ENCODE measurements around the gene GABBR2. TPM values are rescaled to one million over a fixed set of nuclear protein-coding genes. Genes with fewer than 3 reads are reported as not detected.

Gene GABBR2
- total RNA-seq, 4 donors from 2014 or later = under 0.01 to 0.62 TPM; not detected in 2

DNA sequence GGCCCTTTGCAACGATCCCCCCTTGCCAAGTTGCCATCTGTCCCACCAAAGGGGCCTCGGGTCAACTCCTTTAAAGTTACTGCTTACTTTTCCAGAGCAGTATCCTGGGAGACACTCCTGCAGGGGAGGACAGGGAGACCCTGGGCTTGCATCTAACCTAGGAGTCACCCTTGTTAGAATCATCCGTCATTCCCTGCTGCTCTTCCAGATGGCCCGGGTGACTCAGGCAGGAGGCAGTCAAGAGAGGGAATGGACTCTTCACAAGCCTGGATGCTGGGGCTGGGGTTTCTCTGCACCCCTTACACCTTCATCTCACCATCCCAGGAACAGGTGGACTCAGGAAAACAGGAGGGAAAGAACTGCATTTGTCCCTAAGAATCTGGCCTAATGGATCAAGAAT is 175.6 kb downstream of the GABBR2 start:
- Histone ChIP-seq H3K27me3 (no peaks in the 10 kb centered on the region), H3K9me3 (no peaks in the 10 kb centered on the region), H3K4me3 (no peak overlapping the region), H3K4me1 (no peaks in the 10 kb centered on the region), H3K36me3 (no peaks in the 10 kb centered on the region), H3K27ac (no peak overlapping the region)
- TF ChIP-seq, protein P1, sequence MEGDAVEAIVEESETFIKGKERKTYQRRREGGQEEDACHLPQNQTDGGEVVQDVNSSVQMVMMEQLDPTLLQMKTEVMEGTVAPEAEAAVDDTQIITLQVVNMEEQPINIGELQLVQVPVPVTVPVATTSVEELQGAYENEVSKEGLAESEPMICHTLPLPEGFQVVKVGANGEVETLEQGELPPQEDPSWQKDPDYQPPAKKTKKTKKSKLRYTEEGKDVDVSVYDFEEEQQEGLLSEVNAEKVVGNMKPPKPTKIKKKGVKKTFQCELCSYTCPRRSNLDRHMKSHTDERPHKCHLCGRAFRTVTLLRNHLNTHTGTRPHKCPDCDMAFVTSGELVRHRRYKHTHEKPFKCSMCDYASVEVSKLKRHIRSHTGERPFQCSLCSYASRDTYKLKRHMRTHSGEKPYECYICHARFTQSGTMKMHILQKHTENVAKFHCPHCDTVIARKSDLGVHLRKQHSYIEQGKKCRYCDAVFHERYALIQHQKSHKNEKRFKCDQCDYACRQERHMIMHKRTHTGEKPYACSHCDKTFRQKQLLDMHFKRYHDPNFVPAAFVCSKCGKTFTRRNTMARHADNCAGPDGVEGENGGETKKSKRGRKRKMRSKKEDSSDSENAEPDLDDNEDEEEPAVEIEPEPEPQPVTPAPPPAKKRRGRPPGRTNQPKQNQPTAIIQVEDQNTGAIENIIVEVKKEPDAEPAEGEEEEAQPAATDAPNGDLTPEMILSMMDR (IDR thresholded peaks at IDR 0.05) = no peak
- no peak for TF ChIP-seq POLR2A (IDR thresholded peaks at IDR 0.05)
- intact Hi-C loops (cut with DNase I; ENCODE audit: low total_unique reads) = no loop called here
- no peak for DNase-seq

DNA sequence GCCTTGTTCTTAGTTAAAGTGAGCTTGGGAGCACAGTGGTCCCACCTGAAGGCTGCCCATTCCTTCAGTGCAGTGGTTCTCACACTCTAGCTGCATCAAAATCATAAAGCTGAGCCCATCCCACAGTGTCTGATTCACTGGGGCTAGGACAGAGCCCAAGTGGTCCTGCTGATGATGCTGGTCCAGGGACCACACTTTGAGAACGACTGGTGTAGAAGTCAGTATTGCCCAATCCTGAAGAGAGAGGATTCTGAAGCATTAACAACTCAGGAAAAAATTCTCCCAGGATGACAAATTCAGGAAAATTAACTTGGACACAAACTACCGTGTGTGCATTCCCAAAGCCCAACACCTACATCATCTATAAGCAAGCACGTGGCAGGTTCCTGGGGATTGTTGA is 176.2 kb downstream of the GABBR2 start:
- Histone ChIP-seq H3K36me3 (no peaks in the 10 kb centered on the region), H3K27me3 (no peaks in the 10 kb centered on the region), H3K9me3 (no peaks in the 10 kb centered on the region), H3K4me3 (no peak overlapping the region), H3K4me1 (no peaks in the 10 kb centered on the region), H3K27ac (no peak overlapping the region)
- no peak for TF ChIP-seq POLR2A (IDR thresholded peaks at IDR 0.05)
- intact Hi-C loops (cut with DNase I; ENCODE audit: low total_unique reads) = no loop called here
- no peak for DNase-seq

DNA sequence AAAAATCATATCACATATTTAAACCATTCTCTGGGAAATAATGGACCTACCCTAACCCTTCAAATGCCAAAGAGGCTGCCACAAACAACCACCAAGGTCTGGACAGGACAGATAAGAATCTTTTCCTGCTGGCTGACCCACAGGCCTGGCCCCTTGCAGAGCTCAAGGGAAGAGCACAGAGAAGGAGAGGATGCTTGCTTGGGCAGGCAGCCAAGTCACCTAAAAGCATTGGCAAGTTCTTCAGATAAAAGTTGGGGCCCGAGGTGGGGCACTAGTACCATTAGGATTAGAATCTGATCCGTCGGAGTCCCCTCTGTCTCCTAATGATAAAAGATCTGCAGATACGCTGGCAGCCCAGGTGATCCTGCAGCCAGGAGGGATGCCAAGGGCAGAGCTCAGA is 176.6 kb downstream of the GABBR2 start:
- intact Hi-C loops (cut with DNase I; ENCODE audit: low total_unique reads) = no loop called here

DNA sequence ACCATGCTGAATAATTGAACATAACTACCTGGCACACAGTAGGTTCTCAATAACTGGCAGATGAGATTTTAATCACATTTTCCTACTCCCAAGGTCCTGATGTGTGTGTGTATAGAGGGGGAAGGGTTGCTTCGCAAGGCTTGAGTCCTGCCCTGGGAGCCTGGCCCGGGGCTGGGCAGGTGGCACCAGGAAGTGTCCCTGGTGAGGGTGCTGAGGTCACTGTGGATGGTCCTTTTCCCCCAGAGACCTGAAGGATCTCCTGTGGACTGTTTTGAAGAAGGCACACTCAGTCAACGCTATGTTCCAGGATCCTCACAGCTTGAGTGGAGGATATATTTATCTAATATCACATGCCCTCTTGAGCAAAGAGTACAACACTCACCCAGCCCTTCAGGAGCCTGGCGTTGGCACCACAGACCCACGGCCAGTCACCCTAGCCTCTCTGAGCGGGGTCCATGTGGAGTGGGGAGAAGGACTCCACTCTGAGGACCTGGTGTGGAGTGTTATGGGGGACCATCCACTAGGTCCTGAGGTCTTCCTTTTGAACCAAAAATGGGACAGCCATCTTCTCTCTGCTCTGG is 177.8 kb downstream of the GABBR2 start:
- intact Hi-C loops (cut with DNase I; ENCODE audit: low total_unique reads) = no loop called here
- H3K36me3 ChIP-seq = no peaks in the 10 kb centered on the region

More for the DNA sequence above, 176.6 kb downstream of the GABBR2 start:
- Histone ChIP-seq H3K4me3 (no peak overlapping the region), H3K36me3 (no peaks in the 10 kb centered on the region), H3K9me3 (no peaks in the 10 kb centered on the region), H3K27ac (no peak overlapping the region), H3K27me3 (no peaks in the 10 kb centered on the region), H3K4me1 (no peaks in the 10 kb centered on the region)
- TF ChIP-seq, protein P1 (IDR thresholded peaks at IDR 0.05) = no peak
- no peak for TF ChIP-seq POLR2A (IDR thresholded peaks at IDR 0.05)
- DNase-seq = no peak

DNA sequence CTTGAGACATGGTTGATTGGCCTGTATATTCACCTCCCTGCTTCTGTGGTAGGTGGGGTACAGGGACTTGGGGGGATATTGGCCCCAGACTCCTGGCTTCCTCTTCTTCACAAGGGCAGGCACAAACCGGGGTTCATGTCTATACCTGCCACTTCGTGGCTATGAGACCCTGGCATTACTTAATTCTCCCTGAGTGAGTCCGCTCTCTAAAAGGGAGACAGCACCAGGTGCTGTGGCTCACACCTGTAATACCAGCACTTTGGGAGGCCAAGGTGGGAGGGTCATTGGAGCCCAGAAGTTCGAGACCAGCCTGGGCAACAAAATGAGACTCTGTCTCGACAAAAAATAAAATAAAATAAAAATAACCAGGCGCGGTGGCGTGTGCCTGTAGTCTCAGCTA is 178.5 kb downstream of the GABBR2 start:
- no peaks in the 10 kb centered on the region for H3K36me3 ChIP-seq
- H3K27me3 ChIP-seq = no peaks in the 10 kb centered on the region
- no peaks in the 10 kb centered on the region for H3K4me1 ChIP-seq
- H3K9me3 ChIP-seq = no peaks in the 10 kb centered on the region
- TF ChIP-seq, protein P1 (IDR thresholded peaks at IDR 0.05) = no peak
- TF ChIP-seq POLR2A (IDR thresholded peaks at IDR 0.05) = no peak
- no peak overlapping the region for H3K27ac ChIP-seq
- no peak overlapping the region for H3K4me3 ChIP-seq
- DNase-seq = no peak
- intact Hi-C loops (cut with DNase I; ENCODE audit: low total_unique reads) = no loop called here

More for the DNA sequence above, 177.8 kb downstream of the GABBR2 start:
- Histone ChIP-seq H3K27me3 (no peaks in the 10 kb centered on the region), H3K4me1 (no peaks in the 10 kb centered on the region), H3K4me3 (no peak overlapping the region), H3K9me3 (no peaks in the 10 kb centered on the region), H3K27ac (no peak overlapping the region)
- TF ChIP-seq, protein P1 (IDR thresholded peaks at IDR 0.05) = no peak
- no peak for TF ChIP-seq POLR2A (IDR thresholded peaks at IDR 0.05)
- no peak for DNase-seq

DNA sequence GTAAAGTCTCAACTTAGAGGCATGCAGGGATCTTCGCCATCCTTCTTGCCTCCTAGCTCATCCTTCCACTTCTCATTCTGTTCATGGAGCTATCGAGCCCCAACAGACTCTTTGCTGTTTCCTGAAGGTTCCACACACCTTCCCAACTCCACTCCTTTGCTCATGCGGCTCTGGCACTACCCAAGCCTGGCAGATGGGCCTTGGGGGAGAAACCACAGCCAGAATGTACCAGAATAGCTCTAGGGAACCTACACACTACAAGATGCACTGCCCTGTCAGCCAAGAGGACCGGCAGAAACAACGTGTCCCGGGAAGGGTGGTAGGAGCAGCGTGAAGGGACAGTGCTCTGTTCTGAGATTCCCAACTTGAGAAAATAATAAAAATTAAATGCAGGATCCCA is 178.9 kb downstream of the GABBR2 start:
- Histone ChIP-seq H3K4me1 (no peaks in the 10 kb centered on the region), H3K36me3 (no peaks in the 10 kb centered on the region), H3K27ac (no peak overlapping the region), H3K27me3 (no peaks in the 10 kb centered on the region), H3K4me3 (no peak overlapping the region), H3K9me3 (no peaks in the 10 kb centered on the region)
- TF ChIP-seq POLR2A (IDR thresholded peaks at IDR 0.05) = no peak
- TF ChIP-seq, protein P1 (IDR thresholded peaks at IDR 0.05) = no peak
- intact Hi-C loops (cut with DNase I; ENCODE audit: low total_unique reads) = no loop called here
- no peak for DNase-seq

Data from uterus (tissue), 4 donors.